HepG2 (cell line): Measurements from ENCODE around the gene WDSUB1. TPM values are rescaled to one million over a fixed set of nuclear protein-coding genes. Genes with fewer than 3 reads are reported as not detected.

Experiments used
- ATAC-seq: fragments of 200-7000 bp; cut with Tn5 transposase; 3 replicates; pipeline ENCODE4 v1.9.1; 2020; ENCODE audit warnings: mild to moderate bottlenecking, moderate library complexity
- BruUV-seq: library from RNA; stranded (reverse); fragments of 400-500 nt; replicated peaks from 2 replicates; lab custom pipeline; 2021; lab: Mats Ljungman, UMichigan
- CTCF ChIA-PET: fragments of 300-600 bp; formaldehyde crosslinking; extraction: SDS; loops from one replicate; lab custom pipeline; 2021; ENCODE audit warnings: low total read pairs, inconsistent platforms, low intra/inter-chr PET ratio; lab: Yijun Ruan, JAX
- POLR2A ChIA-PET: fragments of 350-600 bp; sonication (Branson Sonifier 250); formaldehyde crosslinking; loops from one replicate; lab custom pipeline; 2020; ENCODE audit warnings: antibody characterized with exemption, inconsistent platforms; lab: Yijun Ruan, JAX
- DNase-seq: peaks from one replicate; pipeline ENCODE4 v3.0.0-alpha.2; 2015; ENCODE audit warnings: low spot score
- FAIRE-seq: peaks from 3 replicates; lab custom pipeline; 2011; peaks lifted over from hg19 to GRCh38; lab: Jason Lieb, UNC
- H2AFZ ChIP-seq: one replicate; pipeline ENCODE4 v1.6.1; 2011; ENCODE audit warnings: low read length, inconsistent platforms
- H3K27ac ChIP-seq: fragments of 300-600 bp; 3 replicates; pipeline ENCODE4 v1.8.0; 2011; ENCODE audit warnings: mixed run types, mild to moderate bottlenecking, mixed read lengths, low read length, inconsistent platforms; ENCODE audit not compliant: insufficient read depth; ENCODE audit errors: extremely low read length
- H3K27me3 ChIP-seq, 2 experiments: fragments of 200-600 bp in 1 of 2; 2 replicates in 1 of 2; 3 replicates in 1 of 2; pipeline versions ENCODE4 v1.6.0 to v1.8.0; 2011; ENCODE audit warnings: low read length in 2 of 2, mild to moderate bottlenecking in 2 of 2, moderate library complexity in 2 of 2, inconsistent platforms in 1 of 2; ENCODE audit not compliant: insufficient read depth in 2 of 2, control insufficient read depth in 1 of 2
- H3K36me3 ChIP-seq, 2 experiments: fragments of 200-600 bp in 1 of 2; replicated peaks in 1 of 2; 2 replicates in 1 of 2; 3 replicates in 1 of 2; pipeline versions ENCODE4 v1.5.1 to v1.8.0; 2011; ENCODE audit warnings: low read length in 2 of 2, inconsistent platforms in 1 of 2; ENCODE audit not compliant: insufficient read depth in 2 of 2, control insufficient read depth in 1 of 2
- H3K4me1 ChIP-seq: 2 replicates; pipeline ENCODE4 v1.5.1; 2012; ENCODE audit warnings: low read length, inconsistent platforms; ENCODE audit not compliant: insufficient read depth
- H3K4me2 ChIP-seq: 2 replicates; pipeline ENCODE4 v1.6.0; 2011; ENCODE audit warnings: low read depth, low read length, inconsistent platforms
- H3K4me3 ChIP-seq, 3 experiments: fragments of 200-600 bp in 1 of 3; sonication (generic), shearing (Covaris generic) in 1 of 3; replicated peaks in 1 of 3; 2 replicates each; pipeline ENCODE4 v1.5.1; 2011 to 2016; ENCODE audit warnings: low read length in 3 of 3, inconsistent platforms in 2 of 3, low read depth in 2 of 3, mild to moderate bottlenecking in 2 of 3, control low read depth in 1 of 3, mixed read lengths in 1 of 3; ENCODE audit not compliant: insufficient read depth in 1 of 3
- H3K79me2 ChIP-seq: one replicate; pipeline ENCODE4 v1.6.1; 2011; ENCODE audit warnings: low read length, inconsistent platforms; ENCODE audit not compliant: insufficient read depth
- H3K9ac ChIP-seq: 2 replicates; pipeline ENCODE4 v1.6.0; 2011; ENCODE audit warnings: mild to moderate bottlenecking, low read depth, low read length, inconsistent platforms; ENCODE audit not compliant: insufficient read depth
- H3K9me3 ChIP-seq: 2 replicates; pipeline ENCODE4 v1.5.1; 2012; ENCODE audit warnings: mild to moderate bottlenecking, low read length
- H4K20me1 ChIP-seq: 2 replicates; pipeline ENCODE4 v1.6.0; 2011; ENCODE audit warnings: inconsistent platforms, mild to moderate bottlenecking, low read length, moderate library complexity; ENCODE audit not compliant: insufficient read depth
- FOSL2 ChIP-seq: sonication (generic); formaldehyde crosslinking; IDR thresholded peaks from 2 replicates; pipeline ENCODE4 v1.4.0; 2020; ENCODE audit warnings: missing genetic modification reagents
- GABPA ChIP-seq, 2 experiments: IDR thresholded peaks; 2 replicates each; pipeline ENCODE4 v1.6.1; 2011 to 2016; ENCODE audit warnings: low read depth in 2 of 2, low read length in 1 of 2, missing biosample characterization in 1 of 2, missing genetic modification characterization in 1 of 2
- HDAC2 ChIP-seq: sonication (generic); formaldehyde crosslinking; IDR thresholded peaks from 2 replicates; pipeline ENCODE4 v1.4.0; 2020; ENCODE audit warnings: missing genetic modification reagents
- HNRNPLL ChIP-seq: fragments of 200-400 bp; formaldehyde crosslinking; IDR thresholded peaks from 2 replicates; pipeline ENCODE4 v1.6.1; 2017; ENCODE audit warnings: mild to moderate bottlenecking, low read depth, low read length; ENCODE audit not compliant: poor library complexity, severe bottlenecking
- KLF9 ChIP-seq: IDR thresholded peaks from 2 replicates; pipeline ENCODE4 v1.6.1; 2016; ENCODE audit warnings: low read depth
- PPARG ChIP-seq: conservative IDR thresholded peaks from 2 replicates; pipeline ENCODE4 v1.6.1; 2016; ENCODE audit warnings: missing biosample characterization, missing genetic modification reagents
- PRDM10 ChIP-seq: sonication (generic); formaldehyde crosslinking; IDR thresholded peaks from 2 replicates; pipeline ENCODE4 v1.4.0; 2020; ENCODE audit warnings: low read depth, missing genetic modification reagents
- RXRB ChIP-seq: IDR thresholded peaks from 2 replicates; pipeline ENCODE4 v1.6.1; 2016; ENCODE audit warnings: borderline replicate concordance, missing genetic modification reagents, missing compliant biosample characterization
- SNAI1 ChIP-seq: sonication (generic); formaldehyde crosslinking; IDR thresholded peaks from 2 replicates; pipeline ENCODE4 v1.5.0; 2020; ENCODE audit warnings: mild to moderate bottlenecking, missing genetic modification reagents, borderline replicate concordance
- SP1 ChIP-seq, 2 experiments: fragments of 450-650 bp in 1 of 2; sonication (generic) in 1 of 2; formaldehyde crosslinking in 1 of 2; IDR thresholded peaks; 2 replicates each; pipeline versions ENCODE4 v1.4.0 to v1.6.1; 2016 to 2020; ENCODE audit warnings: missing genetic modification reagents in 1 of 2
- TRIM24 ChIP-seq: sonication (generic); formaldehyde crosslinking; IDR thresholded peaks from 2 replicates; pipeline ENCODE4 v1.8.0; 2022; ENCODE audit warnings: mild to moderate bottlenecking, missing genetic modification reagents
- U2AF2 ChIP-seq: fragments of 200-400 bp; formaldehyde crosslinking; IDR thresholded peaks from 2 replicates; pipeline ENCODE4 v1.6.1; 2017; ENCODE audit warnings: low read depth, mild to moderate bottlenecking, low read length
- YEATS2 ChIP-seq: sonication (generic); formaldehyde crosslinking; IDR thresholded peaks from 2 replicates; pipeline ENCODE4 v1.4.0; 2020; ENCODE audit warnings: missing genetic modification reagents, borderline replicate concordance
- ZBTB44 ChIP-seq: sonication (generic); formaldehyde crosslinking; IDR thresholded peaks from 2 replicates; pipeline ENCODE4 v1.4.0; 2020; ENCODE audit warnings: missing genetic modification reagents
- ZFP41 ChIP-seq: sonication (generic); formaldehyde crosslinking; IDR thresholded peaks from 2 replicates; pipeline ENCODE4 v1.4.0; 2020; ENCODE audit warnings: mild to moderate bottlenecking, missing genetic modification reagents, borderline replicate concordance
- ZNF205 ChIP-seq: IDR thresholded peaks from 2 replicates; pipeline ENCODE4 v1.6.1; 2018; ENCODE audit warnings: missing biosample characterization, missing genetic modification reagents
- ZNF225 ChIP-seq: sonication (generic); formaldehyde crosslinking; IDR thresholded peaks from 2 replicates; pipeline ENCODE4 v1.4.0; 2020; ENCODE audit warnings: mild to moderate bottlenecking, missing genetic modification reagents
- ZNF660 ChIP-seq: sonication (generic); formaldehyde crosslinking; IDR thresholded peaks from 2 replicates; pipeline ENCODE4 v1.5.1; 2020; ENCODE audit warnings: mild to moderate bottlenecking, low read depth, missing genetic modification reagents, borderline replicate concordance
- ZNF737 ChIP-seq: sonication (generic); formaldehyde crosslinking; IDR thresholded peaks from 2 replicates; pipeline ENCODE4 v1.5.0; 2020; ENCODE audit warnings: missing genetic modification reagents, mild to moderate bottlenecking, borderline replicate concordance
- WGBS: methylation state at CpG from one replicate; pipeline ENCODE4 v1.1.6; 2017; ENCODE audit warnings: low lambda C conversion rate; 5-methylcytosine and 5-hydroxymethylcytosine counted together
- in situ Hi-C: cut with HindIII; loops from 2 replicates; pipeline ENCODE4 v1.10.0; 2017; ENCODE audit warnings: low pct_unique_long_range_greater_than_20kb; ENCODE audit not compliant: extremely low pct_ligation_motif_present
- intact Hi-C: fragments of 100-400 bp; cut with micrococcal nuclease; formaldehyde crosslinking; loops from one replicate; pipeline ENCODE4 v1.10.0; 2022; ENCODE audit not compliant: unreplicated experiment
- polyA plus RNA-seq, 8 experiments: library from polyadenylated mRNA; depleted of rRNA in 3 of 8; stranded (reverse) in 7 of 8; unstranded in 1 of 8; fragments of >200 nt; fragmentation: Illumina TruSeq in 4 of 8; extraction: Trizol in 4 of 8; gene quantifications; 2 replicates each; pipeline versions ENCODE4 v1.2.1 to v1.2.3, GENCODE V29; 2011 to 2016; ENCODE audit warnings: low read depth in 4 of 8, missing spikeins in 1 of 8, mixed read lengths in 1 of 8; ENCODE audit not compliant: insufficient read depth in 1 of 8
- total RNA-seq, 5 experiments: library from RNA; depleted of rRNA; stranded (reverse); fragments of >200 nt; fragmentation: Illumina TruSeq; extraction: Trizol; gene quantifications; 2 replicates each; pipeline ENCODE4 v1.2.3, GENCODE V29; 2016; ENCODE audit warnings: low read depth in 1 of 5

Gene WDSUB1
- total and polyA plus RNA-seq, 2 of the 13 experiments (the other 11 are each of a cell fraction or from before 2014, with no cell fraction given) = 10.1 to 10.7 TPM

GRCh38 chr2:159199236-159199635 lies 87.3 kb downstream of the WDSUB1 start:
- H3K4me2 ChIP-seq = no peak overlapping the region
- H3K36me3 ChIP-seq = peaks cover 0 to 5% of the 10 kb centered on the region in 2 experiments; a peak in 1 of 5 replicates
- H3K9me3 ChIP-seq = no peaks in the 10 kb centered on the region
- no peak overlapping the region for H3K9ac ChIP-seq
- in situ Hi-C loops (no loop called here), intact Hi-C loops (no loop called here)
- ATAC-seq = no peak
- 79% methylated on average over 9 of the region's 9 CpGs for WGBS
- H3K27ac ChIP-seq = no peak overlapping the region
- H3K27me3 ChIP-seq = no peaks in the 10 kb centered on the region
- DNase-seq = no peak
- no peak overlapping the region for H3K4me3 ChIP-seq
- H4K20me1 ChIP-seq = no peaks in the 10 kb centered on the region
- no peaks in the 10 kb centered on the region for H3K79me2 ChIP-seq
- no peak overlapping the region for H2AFZ ChIP-seq
- no TSS peak for BruUV-seq
- FAIRE-seq = no peak
- POLR2A ChIA-PET = no interaction called here
- CTCF ChIA-PET = no interaction called here
- H3K4me1 ChIP-seq = no peaks in the 10 kb centered on the region
- TF ChIP-seq SNAI1 (CRISPR knock-in tag) (no peak), TRIM24 (CRISPR knock-in tag) (no peak), PPARG (CRISPR knock-in tag) (no peak), U2AF2 (no peak), ZNF225 (CRISPR knock-in tag) (no peak), ZNF737 (CRISPR knock-in tag) (no peak), ZBTB44 (CRISPR knock-in tag) (no peak), ZNF660 (CRISPR knock-in tag) (no peak), FOSL2 (CRISPR knock-in tag) (no peak), YEATS2 (CRISPR knock-in tag) (no peak), RXRB (no peak), KLF9 (CRISPR knock-in tag) (no peak), HDAC2 (CRISPR knock-in tag) (no peak), HNRNPLL (no peak), ZFP41 (CRISPR knock-in tag) (no peak), GABPA (IDR thresholded peaks at IDR 0.05; ENCODE audit: low read depth, low read length) (no peak), GABPA (CRISPR knock-in tag; IDR thresholded peaks at IDR 0.05; ENCODE audit: low read depth) (no peak), PRDM10 (CRISPR knock-in tag) (no peak), ZNF205 (CRISPR knock-in tag) (no peak), SP1 (IDR thresholded peaks at IDR 0.05) (no peak), SP1 (CRISPR knock-in tag; IDR thresholded peaks at IDR 0.05) (no peak)
